ENCODE data around the gene INPP5E. TPM values are rescaled to one million over a fixed set of nuclear protein-coding genes. Genes with fewer than 3 reads are reported as not detected.

Gene INPP5E
- total and polyA plus RNA-seq, 12 donors: 6.6 to 16.8 (median 9.3) TPM

DNA sequence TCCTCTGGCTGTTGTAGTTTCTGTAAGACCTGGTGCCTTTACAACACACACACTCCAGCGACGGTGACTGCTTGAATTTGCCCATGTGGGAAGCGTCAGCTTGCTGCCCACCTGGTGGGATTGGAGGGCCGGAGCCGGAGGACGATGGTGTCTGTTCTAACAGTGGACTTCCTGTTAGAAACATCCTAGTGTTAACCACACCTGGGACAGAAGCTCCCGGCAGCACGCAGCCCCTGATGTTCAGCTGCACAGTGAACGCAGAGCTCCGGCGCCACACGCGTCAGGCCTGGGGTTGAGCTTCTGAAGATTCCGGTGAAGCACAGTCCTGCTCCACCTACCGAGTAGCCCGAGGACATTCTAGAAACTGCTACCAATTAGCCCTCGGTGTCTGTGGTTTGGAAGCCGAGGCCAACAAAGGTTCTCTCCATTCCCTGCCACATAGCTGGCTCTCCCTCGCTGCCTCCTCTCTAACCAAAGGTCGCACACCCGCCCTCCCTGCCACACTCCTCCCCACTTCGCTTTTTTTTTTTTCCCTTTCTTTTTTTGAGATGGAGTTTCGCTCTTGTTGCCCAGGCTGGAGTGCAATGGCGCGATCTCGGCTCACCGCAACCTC is 14.8 kb downstream of the INPP5E start:
- no peaks in the 10 kb centered on the region for H3K4me1 ChIP-seq
- no peak for DNase-seq
- WGBS, 2 donors: 91% methylated on average over 27 of the region's 27 CpGs
- H3K27me3 ChIP-seq: no peaks in the 10 kb centered on the region
- H3K4me3 ChIP-seq: no peak overlapping the region
- no peak for TF ChIP-seq CTCF (IDR thresholded peaks at IDR 0.05)
- H3K9me3 ChIP-seq: no peaks in the 10 kb centered on the region
- H3K27ac ChIP-seq: no peak overlapping the region
- intact Hi-C loops (cut with DNase I): no loop called here
- H3K36me3 ChIP-seq: peaks cover 7 to 90% (median 41%) of the 10 kb centered on the region in 9 donors
- ATAC-seq: no peak

GRCh38 chr9:136423432-136424146 is 16.1 kb downstream of the INPP5E start:
- Histone ChIP-seq H3K9me3 (no peaks in the 10 kb centered on the region), H3K27me3 (no peaks in the 10 kb centered on the region), H3K27ac (no peak overlapping the region), H3K36me3 (peaks cover 4 to 90% (median 51%) of the 10 kb centered on the region in 9 donors), H3K4me3 (no peak overlapping the region), H3K4me1 (no peaks in the 10 kb centered on the region)
- TF ChIP-seq CTCF (IDR thresholded peaks at IDR 0.05): no peak
- DNase-seq (no peak), ATAC-seq (no peak)
- WGBS, 2 donors: 97 to 98% methylated on average over 43 of the region's 43 CpGs
- intact Hi-C loops (cut with DNase I): no loop called here

- H3K36me3 ChIP-seq: peaks cover 4 to 90% (median 58%) of the 10 kb centered on the region in 9 donors
- no peaks in the 10 kb centered on the region for H3K9me3 ChIP-seq
- no peak overlapping the region for H3K4me3 ChIP-seq
- 94 to 95% methylated on average over 26 of the region's 26 CpGs for WGBS, 2 donors
- DNase-seq (no peak), ATAC-seq (no peak)
- H3K27me3 ChIP-seq: no peaks in the 10 kb centered on the region
- intact Hi-C loops (cut with DNase I): no loop called here
- no peaks in the 10 kb centered on the region for H3K4me1 ChIP-seq
- TF ChIP-seq CTCF (IDR thresholded peaks at IDR 0.05): no peak
- no peak overlapping the region for H3K27ac ChIP-seq
Observed at GRCh38 chr9:136422876-136423275, 16.8 kb downstream of the INPP5E start.

DNA sequence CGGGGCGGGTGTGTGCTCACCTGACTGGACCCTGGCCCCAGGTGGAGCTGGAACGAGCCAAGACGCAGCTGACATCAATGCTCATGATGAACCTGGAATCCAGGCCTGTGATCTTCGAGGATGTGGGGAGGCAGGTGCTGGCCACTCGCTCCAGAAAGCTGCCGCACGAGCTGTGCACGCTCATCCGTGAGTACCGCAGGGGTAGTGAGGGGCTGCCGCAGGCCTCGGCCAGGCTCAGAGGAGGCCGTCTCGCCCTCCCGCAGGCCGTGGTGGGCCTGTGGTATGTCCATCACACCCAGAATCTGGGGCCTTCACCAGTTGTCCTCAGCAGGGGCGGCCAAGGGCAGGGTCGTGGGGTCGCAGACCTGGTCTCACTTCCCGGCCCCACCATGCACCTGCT is 17.9 kb downstream of the INPP5E start:
- TF ChIP-seq CTCF (IDR thresholded peaks at IDR 0.05): no peak
- ATAC-seq (no peak), DNase-seq (no peak)
- 90 to 93% methylated on average over 21 of the region's 21 CpGs for WGBS, 2 donors
- Histone ChIP-seq H3K4me1 (no peaks in the 10 kb centered on the region), H3K27ac (no peak overlapping the region), H3K4me3 (no peak overlapping the region), H3K9me3 (no peaks in the 10 kb centered on the region), H3K27me3 (no peaks in the 10 kb centered on the region), H3K36me3 (peaks cover 4 to 95% (median 69%) of the 10 kb centered on the region in 9 donors)
- intact Hi-C loops (cut with DNase I): no loop called here

Measured in heart right ventricle (tissue), 16 donors.